ENCODE results near the gene SEPTIN2.
A peak's percentile ranks its signal among the peaks of the same experiment; 100 is the strongest.
"Not testable (repeated sequence)": the region's sequence is repeated elsewhere in the genome, so short reads cannot be mapped to it uniquely, and the experiment has no call there.

Gene SEPTIN2

DNA sequence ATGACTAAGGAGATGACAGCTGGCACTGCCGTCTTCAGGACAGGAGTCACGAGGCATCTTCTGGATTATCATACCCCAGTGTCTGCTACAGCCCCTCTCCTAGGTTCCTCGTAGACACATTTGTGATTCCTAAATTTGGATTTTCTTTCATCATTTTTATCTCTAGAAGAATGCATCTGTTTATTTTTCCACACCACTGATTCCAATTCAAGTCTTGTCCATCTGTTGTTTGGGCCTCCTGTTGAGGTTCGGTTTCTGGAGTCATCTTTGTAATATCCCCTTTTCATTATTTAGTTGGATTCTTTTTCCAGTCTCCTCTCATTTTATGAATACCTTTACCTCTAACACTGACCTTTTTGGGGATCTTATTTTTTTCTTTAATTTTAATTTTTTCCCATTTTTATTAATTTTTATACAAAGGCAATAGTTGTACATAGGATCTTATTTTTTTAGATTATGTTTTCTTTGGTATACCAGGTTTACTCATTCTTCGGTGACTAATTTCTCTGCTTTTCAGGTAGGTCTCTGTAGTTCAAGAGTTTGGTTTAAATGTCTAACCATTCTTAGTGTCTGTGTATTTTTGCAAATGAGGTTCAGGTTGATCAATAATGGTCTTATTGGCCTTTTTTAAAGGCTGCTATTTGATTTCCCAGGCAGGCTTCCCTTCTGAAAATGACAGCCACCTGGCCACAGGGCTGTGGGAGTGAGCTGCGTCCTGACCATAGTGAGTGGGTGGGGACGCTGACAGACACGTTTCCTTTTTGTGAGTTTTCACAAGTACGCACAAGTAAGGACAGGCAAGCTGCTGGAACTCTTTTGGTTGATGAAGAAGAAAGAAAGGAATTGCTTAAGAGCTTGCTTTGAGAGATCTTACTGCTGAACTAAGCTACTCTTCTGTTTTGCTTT is 74.8 kb downstream of the SEPTIN2 start:
- no peak for ATAC-seq
- no peak for TF ChIP-seq PATZ1 (CRISPR knock-in tag; IDR thresholded peaks at IDR 0.05; ENCODE audit: borderline replicate concordance)
- TF ChIP-seq SNAI2 (CRISPR knock-in tag; IDR thresholded peaks at IDR 0.05) = no peak
- no peak for TF ChIP-seq GLIS3 (CRISPR knock-in tag; IDR thresholded peaks at IDR 0.05)
- no peak for TF ChIP-seq OSR1 (CRISPR knock-in tag; IDR thresholded peaks at IDR 0.05)
- TF ChIP-seq ARNTL (CRISPR knock-in tag; IDR thresholded peaks at IDR 0.05; ENCODE audit: borderline replicate concordance, low read depth) = no peak
- TF ChIP-seq ZNF565 (CRISPR knock-in tag; conservative IDR thresholded peaks at IDR 0.05; ENCODE audit: low read depth) = no peak
- TF ChIP-seq TCF4 (CRISPR knock-in tag; IDR thresholded peaks at IDR 0.05; ENCODE audit: borderline replicate concordance) = no peak
- no peak for TF ChIP-seq ZFP30 (CRISPR knock-in tag; IDR thresholded peaks at IDR 0.05)
- TF ChIP-seq ZNF70 (CRISPR knock-in tag; IDR thresholded peaks at IDR 0.05) = no peak
- TF ChIP-seq ZNF8 (CRISPR knock-in tag; IDR thresholded peaks at IDR 0.05) = no peak
- no peak for TF ChIP-seq ZC3H10 (CRISPR knock-in tag; IDR thresholded peaks at IDR 0.05)
- no peak for TF ChIP-seq ISL1 (CRISPR knock-in tag; IDR thresholded peaks at IDR 0.05)
- TF ChIP-seq PPARA (CRISPR knock-in tag; IDR thresholded peaks at IDR 0.05; ENCODE audit: borderline replicate concordance) = no peak
- TF ChIP-seq RARB (CRISPR knock-in tag; IDR thresholded peaks at IDR 0.05) = no peak
- no peak for TF ChIP-seq CSDC2 (CRISPR knock-in tag; IDR thresholded peaks at IDR 0.05)

DNA sequence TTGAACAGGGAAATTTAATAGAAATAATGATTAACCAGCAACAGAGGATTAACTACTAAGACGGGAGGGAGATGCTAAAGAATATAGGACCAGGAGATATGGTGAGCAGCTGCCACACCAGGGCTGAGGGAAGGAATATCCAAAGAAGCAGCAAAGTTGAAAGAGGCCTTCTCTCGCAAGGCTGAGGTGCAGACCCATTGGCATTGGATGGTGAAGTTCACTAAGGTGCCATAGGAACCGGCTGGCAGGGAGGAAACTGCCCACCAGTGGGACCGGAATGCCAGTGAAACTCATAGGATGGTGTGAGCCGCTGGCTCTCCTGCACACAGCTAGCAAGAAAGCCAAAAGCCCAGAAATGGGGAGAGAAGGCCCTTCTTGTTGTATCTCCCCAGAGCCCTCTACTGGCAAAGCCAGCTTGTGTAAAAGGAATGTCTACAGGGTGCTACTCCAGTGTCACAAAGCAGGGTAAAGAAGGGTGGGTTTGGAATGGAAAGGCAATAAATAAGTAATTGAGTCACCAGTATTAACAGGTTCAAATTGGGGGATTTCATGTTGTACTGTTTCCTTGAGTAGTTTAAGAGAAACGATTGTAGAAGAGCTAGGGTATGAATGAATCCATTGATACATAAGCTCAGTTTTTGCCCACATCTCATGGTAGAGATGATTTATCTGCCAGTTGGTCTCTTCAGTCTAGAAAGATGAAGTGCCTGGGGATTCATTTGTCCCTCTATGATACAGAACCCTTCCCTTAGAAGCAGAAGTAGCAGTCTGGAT is 76.4 kb downstream of the SEPTIN2 start:
- peak; percentile 73 for ATAC-seq
- TF ChIP-seq PPARA (CRISPR knock-in tag; IDR thresholded peaks at IDR 0.05; ENCODE audit: borderline replicate concordance) (no peak), ISL1 (CRISPR knock-in tag; IDR thresholded peaks at IDR 0.05) (no peak), ZNF565 (CRISPR knock-in tag; conservative IDR thresholded peaks at IDR 0.05; ENCODE audit: low read depth) (no peak), ZNF8 (CRISPR knock-in tag; IDR thresholded peaks at IDR 0.05) (no peak), SNAI2 (CRISPR knock-in tag; IDR thresholded peaks at IDR 0.05) (no peak), ESRRG (CRISPR knock-in tag; IDR thresholded peaks at IDR 0.05) (no peak), CREB5 (CRISPR knock-in tag; IDR thresholded peaks at IDR 0.05; ENCODE audit: low read depth) (no peak), GLIS3 (CRISPR knock-in tag; IDR thresholded peaks at IDR 0.05) (no peak), TCF4 (CRISPR knock-in tag; IDR thresholded peaks at IDR 0.05; ENCODE audit: borderline replicate concordance) (no peak), CSDC2 (CRISPR knock-in tag; IDR thresholded peaks at IDR 0.05) (no peak), ZFP3 (CRISPR knock-in tag; IDR thresholded peaks at IDR 0.05) (no peak)
- TF ChIP-seq, protein P1, sequence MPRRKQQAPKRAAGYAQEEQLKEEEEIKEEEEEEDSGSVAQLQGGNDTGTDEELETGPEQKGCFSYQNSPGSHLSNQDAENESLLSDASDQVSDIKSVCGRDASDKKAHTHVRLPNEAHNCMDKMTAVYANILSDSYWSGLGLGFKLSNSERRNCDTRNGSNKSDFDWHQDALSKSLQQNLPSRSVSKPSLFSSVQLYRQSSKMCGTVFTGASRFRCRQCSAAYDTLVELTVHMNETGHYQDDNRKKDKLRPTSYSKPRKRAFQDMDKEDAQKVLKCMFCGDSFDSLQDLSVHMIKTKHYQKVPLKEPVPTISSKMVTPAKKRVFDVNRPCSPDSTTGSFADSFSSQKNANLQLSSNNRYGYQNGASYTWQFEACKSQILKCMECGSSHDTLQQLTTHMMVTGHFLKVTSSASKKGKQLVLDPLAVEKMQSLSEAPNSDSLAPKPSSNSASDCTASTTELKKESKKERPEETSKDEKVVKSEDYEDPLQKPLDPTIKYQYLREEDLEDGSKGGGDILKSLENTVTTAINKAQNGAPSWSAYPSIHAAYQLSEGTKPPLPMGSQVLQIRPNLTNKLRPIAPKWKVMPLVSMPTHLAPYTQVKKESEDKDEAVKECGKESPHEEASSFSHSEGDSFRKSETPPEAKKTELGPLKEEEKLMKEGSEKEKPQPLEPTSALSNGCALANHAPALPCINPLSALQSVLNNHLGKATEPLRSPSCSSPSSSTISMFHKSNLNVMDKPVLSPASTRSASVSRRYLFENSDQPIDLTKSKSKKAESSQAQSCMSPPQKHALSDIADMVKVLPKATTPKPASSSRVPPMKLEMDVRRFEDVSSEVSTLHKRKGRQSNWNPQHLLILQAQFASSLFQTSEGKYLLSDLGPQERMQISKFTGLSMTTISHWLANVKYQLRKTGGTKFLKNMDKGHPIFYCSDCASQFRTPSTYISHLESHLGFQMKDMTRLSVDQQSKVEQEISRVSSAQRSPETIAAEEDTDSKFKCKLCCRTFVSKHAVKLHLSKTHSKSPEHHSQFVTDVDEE (CRISPR knock-in tag; IDR thresholded peaks at IDR 0.05) = no peak
- TF ChIP-seq, protein P2, sequence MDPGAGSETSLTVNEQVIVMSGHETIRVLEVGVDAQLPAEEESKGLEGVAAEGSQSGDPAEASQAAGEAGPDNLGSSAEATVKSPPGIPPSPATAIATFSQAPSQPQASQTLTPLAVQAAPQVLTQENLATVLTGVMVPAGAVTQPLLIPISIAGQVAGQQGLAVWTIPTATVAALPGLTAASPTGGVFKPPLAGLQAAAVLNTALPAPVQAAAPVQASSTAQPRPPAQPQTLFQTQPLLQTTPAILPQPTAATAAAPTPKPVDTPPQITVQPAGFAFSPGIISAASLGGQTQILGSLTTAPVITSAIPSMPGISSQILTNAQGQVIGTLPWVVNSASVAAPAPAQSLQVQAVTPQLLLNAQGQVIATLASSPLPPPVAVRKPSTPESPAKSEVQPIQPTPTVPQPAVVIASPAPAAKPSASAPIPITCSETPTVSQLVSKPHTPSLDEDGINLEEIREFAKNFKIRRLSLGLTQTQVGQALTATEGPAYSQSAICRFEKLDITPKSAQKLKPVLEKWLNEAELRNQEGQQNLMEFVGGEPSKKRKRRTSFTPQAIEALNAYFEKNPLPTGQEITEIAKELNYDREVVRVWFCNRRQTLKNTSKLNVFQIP (CRISPR knock-in tag; IDR thresholded peaks at IDR 0.05; ENCODE audit: borderline replicate concordance, low read depth) = no peak

- ATAC-seq = not testable (repeated sequence)
Measured at GRCh38 chr2:241392753-241393152, 77.0 kb downstream of the SEPTIN2 start.
